ENCODE measurements around the gene GRK6.

Gene GRK6

DNA sequence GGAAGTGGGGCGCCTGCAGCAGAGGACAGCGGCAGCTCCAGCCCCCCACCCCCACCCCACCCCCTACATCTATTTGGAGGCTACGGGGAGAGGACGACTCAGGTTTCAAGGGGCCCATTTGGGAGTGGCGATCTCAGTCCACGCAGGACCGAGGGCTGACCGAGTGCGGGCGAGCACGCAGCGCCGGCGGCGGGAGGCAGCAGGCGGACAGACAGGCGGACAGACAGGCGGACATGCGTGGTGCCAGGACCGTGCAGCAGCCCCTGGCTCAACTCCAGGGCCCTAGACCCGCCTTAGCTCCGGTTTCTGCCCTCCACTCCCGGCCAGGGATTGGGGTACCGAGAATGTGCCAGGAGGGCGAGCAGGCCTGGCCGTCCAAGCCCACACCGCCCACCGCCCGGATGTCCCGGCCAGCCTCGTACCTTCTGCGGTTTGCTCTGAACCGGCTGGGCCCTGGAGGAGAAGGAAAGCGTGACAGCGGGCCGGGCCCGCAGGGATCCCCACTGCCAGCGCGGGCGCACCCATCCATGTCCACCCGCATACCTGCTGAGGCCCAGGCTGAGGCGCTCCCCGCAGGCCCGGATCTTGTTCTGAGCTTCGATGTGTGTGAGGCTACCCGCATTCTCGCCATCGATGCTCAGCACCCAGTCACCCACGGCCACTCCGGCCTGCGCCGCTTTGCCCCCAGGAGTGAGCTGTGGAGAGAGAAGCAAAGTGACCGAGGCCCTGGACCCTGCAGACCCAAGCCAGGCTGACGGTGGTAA is 65.7 kb downstream of the GRK6 start:
- TF ChIP-seq, protein P1, sequence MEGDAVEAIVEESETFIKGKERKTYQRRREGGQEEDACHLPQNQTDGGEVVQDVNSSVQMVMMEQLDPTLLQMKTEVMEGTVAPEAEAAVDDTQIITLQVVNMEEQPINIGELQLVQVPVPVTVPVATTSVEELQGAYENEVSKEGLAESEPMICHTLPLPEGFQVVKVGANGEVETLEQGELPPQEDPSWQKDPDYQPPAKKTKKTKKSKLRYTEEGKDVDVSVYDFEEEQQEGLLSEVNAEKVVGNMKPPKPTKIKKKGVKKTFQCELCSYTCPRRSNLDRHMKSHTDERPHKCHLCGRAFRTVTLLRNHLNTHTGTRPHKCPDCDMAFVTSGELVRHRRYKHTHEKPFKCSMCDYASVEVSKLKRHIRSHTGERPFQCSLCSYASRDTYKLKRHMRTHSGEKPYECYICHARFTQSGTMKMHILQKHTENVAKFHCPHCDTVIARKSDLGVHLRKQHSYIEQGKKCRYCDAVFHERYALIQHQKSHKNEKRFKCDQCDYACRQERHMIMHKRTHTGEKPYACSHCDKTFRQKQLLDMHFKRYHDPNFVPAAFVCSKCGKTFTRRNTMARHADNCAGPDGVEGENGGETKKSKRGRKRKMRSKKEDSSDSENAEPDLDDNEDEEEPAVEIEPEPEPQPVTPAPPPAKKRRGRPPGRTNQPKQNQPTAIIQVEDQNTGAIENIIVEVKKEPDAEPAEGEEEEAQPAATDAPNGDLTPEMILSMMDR (IDR thresholded peaks at IDR 0.05): no peak
- no peak for TF ChIP-seq ZFX (IDR thresholded peaks at IDR 0.05; ENCODE audit: borderline replicate concordance)
- no peak overlapping the region for H3K27ac ChIP-seq

Data from 22Rv1 (cell line).